Measurements from ENCODE around the gene GUCY1A2.

- no peak for TF ChIP-seq CTCF (IDR thresholded peaks at IDR 0.05; ENCODE audit: borderline replicate concordance, extremely low read depth, low read length, poor library complexity, severe bottlenecking)
- TF ChIP-seq EZH2 (IDR thresholded peaks at IDR 0.05; ENCODE audit: borderline replicate concordance, low read depth, low read length, severe bottlenecking), result no peak
These were observed 19.1 kb downstream of the GUCY1A2 start for GRCh38 chr11:106999196-106999595.

Data from DND-41 (cell line).